DMS79 (cell line): ENCODE results near the gene ARSJ.

ENCODE experiments used
- DNase-seq: peaks from one replicate; lab custom pipeline; 2025; lab: John Stamatoyannopoulos, UW

The ARSJ gene

DNA sequence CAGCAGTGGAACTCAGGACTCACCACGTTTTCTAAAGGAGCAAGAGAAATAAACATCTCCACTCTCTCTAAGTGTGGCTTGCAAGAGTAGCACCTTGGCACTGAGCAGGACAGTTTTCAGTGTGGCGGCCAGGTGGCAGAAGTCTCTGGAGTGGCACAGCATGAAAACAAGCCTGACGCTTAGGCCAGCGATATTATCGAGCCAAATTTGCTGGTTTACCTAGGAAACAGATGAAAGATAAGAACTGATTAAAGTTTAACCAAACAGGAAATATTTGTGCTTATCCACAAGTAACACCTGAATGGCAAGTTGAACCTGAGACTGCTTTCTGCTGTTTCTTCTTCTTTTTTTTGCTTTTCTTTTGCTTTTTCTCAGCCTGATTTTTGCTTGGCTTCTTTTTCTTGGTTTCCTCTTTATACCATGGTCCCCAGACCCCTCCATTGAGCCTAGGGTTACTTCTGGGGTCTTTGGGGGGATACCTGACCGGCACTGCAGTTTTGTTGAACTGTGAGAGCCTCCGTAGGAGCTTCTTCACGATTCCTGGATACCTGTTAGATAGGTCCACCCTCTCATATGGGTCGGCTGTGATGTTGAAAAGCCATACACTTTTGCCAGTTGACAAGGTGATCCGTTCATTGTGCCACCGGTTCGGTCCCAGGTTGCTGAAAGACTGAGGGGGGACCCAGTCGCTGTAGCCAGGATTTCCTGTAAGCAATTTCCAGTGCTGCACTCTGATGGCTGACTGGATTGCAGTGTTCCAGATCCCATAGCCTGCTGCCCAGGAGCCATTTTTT is 77.3 kb downstream of the ARSJ start:
- DNase-seq = no peak

- no peak for DNase-seq
These were observed 80.0 kb downstream of the ARSJ start for GRCh38 chr4:113899271-113900070.

GRCh38 chr4:113893546-113893945 is 85.9 kb downstream of the ARSJ start:
- DNase-seq = no peak

DNA sequence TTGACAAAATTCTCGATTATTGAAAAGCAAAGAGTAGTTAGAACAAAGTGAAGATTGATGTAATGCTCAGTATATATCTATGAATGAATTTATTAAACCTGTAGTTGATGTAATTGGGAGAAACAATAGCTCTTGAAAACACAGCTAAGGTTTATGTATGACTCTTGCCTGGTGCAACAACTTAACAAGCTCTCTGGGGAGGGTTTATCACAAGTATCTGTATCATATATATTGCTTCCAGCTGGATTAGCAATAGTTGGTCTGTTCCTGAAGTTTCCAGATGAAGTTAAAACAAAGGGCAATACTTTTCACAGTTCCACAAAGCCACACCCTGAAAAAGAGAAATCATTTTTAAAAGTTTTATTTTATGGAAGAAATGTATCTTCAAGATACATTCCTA is 91.4 kb downstream of the ARSJ start:
- DNase-seq = no peak

GRCh38 chr4:113885291-113885690 is 94.2 kb downstream of the ARSJ start:
- no peak for DNase-seq

- DNase-seq = no peak
These were observed 94.8 kb downstream of the ARSJ start for GRCh38 chr4:113884655-113885054.

DNA sequence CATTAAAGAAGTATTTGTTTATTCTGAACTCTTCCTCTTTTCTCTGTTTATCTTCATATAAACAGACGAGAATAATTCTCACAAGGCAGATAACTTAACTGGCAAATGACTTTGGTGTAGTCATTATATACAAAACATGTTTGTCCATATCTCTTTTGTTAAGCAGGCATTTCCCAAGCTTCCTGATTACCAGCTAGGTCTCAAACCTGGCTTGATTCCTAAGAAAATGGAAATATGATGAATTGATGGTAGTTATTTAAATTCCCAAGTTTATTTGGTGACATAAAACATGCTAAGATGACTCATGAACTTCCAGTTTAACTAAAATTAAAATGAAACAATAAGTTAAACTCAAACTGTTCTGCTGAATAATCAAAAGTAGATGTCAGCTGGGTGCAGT is 96.8 kb downstream of the ARSJ start:
- DNase-seq = no peak

DNA sequence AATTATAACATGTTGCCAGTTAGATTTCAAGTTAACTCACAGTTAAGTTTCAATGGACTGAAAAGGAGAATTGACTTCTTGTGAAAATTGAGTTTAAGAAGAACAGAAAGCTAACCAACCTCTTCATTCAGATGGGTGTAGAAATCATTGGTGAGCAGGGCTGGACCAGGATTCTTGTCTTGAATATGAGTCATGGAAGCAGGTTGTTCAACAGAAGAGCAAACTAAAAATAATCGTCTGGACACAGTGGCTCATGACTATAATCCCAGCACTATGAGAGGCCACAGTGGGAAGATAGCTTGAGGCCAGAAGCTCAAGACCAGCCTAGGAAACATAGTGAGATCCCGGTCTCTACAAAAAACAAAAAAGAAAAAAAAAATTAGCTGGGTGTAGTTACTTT is 98.2 kb downstream of the ARSJ start:
- DNase-seq = no peak

DNA sequence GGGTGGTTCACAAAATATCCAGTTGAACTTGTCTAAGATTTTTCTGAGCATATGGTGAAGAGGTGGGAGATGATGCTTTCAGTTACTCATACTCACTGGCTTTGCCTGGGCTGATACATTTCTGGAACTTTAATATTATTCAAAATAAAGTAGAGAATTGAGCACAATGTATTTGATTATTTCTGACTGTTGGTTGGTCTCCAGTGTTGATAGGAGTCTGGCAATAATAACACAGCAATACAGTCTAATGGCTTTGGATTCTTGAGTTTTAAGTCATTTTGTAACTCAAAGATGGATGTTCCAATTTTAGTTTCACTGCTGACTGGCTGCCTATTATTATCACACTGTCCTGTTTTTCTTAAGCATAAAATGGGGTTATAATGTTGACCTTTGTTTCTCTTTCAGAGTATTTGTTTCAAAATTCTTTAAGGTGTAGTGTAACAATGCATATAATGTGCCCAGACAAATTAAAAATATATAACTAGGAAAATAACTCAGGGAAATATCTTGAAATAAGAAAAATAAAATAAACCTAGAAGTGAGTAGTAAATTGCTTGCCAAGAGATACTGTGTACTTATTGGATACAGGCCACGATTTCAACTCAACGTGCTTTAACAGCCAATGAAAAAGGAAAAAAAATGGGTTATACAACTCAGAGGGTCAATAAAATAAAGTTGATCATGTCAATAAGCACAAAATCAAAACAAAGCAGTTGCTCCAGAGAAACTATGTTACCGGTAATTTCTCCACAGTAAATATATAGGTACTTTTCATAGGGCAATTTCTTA is 99.0 kb downstream of the ARSJ start:
- DNase-seq = no peak

DNA sequence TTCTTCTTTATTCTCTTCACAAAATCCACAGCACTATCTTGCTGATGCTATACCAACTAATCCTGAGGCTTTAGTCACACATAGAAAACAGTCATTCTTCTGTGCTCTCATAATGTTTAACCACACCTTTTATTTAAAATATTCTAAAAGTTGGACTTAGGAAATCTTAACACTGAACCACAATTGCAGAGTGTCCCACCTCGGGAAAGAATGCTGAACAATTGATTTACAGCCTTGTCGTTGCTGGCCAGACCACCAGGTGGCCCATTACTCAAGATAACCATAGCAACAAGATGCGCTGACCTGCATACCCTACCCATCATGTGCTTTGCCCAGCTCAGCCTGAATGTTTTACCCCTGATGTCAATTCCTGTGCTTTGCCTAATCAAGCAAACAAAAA is 100.8 kb downstream of the ARSJ start:
- no peak for DNase-seq

GRCh38 chr4:113874480-113874879 is 105.0 kb downstream of the ARSJ start:
- no peak for DNase-seq

DNA sequence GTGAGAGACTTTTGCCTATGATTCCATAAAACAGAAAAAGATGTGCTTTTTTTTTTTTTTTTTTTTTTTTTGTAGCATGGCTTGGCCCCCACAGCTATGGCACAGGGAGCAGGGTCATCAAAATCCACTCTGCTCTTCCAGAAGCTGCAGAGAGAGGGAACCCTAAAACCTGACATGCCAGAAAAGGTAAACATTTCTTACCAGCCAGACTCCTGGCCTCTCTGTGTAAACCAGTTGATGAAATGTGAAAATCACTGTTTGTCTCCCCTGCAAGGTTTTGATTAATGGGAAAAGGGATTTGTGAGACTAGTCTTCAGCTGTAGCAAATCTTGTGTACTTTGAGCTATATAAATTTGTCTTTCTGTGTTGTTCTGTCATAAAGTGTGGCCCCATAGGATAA is 105.9 kb downstream of the ARSJ start:
- DNase-seq = no peak

GRCh38 chr4:113872426-113873260 is 106.8 kb downstream of the ARSJ start:
- DNase-seq = no peak

DNA sequence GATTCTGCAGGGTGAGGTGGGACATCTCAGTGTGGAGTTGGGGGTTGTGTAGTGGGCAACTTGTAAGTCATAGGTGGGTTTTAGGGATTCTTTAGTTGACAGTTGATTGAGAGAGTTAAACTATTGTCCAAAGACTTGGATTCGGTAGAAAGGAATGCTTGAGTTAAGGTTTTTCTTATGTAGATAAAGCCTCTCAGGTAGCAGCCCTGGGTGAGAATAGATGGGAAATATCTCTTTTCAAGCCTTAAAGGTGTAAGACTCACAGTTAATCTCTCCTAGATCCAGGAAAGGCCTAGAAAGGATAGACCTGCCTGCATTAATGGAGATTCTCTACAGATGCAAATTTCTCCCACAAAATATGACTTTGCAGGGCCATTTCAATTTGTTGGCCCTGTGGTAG is 108.4 kb downstream of the ARSJ start:
- no peak for DNase-seq

DNA sequence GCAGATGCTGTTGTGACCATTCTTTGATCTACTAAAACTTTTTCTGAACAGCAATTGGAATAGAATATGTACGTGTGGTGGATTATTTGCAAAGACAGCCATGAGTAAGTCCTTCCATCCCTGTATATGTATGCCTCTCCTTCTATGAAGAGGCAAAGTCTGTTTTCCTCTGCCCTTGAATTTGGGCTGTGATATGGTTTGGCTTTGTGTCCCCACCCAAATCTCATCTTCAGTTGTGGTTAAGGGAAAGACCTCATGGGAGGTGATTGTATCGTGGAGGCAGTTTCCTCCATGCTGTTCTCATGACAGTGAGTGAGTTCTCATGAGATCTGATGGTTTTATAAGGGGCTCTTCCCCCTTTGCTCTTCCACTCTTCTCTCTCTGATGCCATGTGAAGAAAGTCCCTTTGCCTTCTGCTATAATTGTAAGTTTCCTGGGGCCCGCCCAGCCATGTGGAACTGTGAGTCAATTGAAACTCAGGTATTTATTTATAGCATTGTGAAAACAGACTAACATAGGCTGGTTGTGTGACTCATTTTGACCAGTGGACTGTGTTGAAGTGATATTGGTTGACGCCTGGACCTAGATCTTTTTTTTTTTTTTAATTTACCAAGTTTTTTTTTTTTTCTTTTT is 109.6 kb downstream of the ARSJ start:
- no peak for DNase-seq

DNA sequence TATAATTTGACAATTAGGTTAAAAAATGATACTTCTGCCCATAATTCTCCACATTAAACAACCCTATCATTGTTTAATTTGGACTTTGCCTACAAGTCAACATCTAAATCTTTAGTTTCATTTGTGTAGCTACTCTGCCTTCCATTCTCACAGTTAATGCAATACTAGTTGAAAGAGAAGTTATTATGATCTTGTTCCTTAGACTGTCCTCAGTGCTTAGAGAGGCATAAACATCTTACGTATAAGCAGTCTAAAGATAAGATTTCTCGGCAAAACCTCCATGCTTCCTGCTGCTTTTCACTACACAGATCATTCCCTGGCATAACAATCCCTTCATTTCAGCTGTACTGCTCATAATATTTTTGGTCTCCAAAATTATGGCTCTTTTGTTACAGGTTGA is 112.8 kb downstream of the ARSJ start:
- DNase-seq = no peak

DNA sequence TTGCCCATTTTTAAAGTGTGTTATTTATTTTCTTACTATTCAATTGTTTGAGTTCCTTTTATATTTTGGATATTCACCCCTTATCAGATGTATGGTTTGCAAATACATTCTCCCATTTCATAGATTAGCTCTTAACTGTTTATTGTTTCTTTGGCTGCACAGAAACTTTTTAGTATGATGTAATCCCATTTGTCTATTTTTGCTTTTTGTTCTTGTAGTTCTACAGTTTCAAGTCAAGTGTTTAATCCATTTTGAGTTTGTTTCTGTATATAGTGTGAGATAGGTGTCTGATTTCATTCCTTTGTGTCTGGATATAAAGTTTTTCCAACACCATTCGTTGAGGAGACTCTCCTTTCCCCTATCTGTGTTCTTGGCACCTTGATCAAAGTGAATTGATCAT is 120.5 kb downstream of the ARSJ start:
- DNase-seq = no peak

GRCh38 chr4:113851816-113852215 is 127.6 kb downstream of the ARSJ start:
- DNase-seq = no peak
